K562 (cell line): Measurements from ENCODE around the gene CDYL. TPM values are rescaled to one million over a fixed set of nuclear protein-coding genes. Genes with fewer than 3 reads are reported as not detected.

Source experiments
- ATF6 ChIP-seq: sonication (generic); formaldehyde crosslinking; IDR thresholded peaks from 2 replicates; pipeline ENCODE4 v1.4.0; 2020; ENCODE audit warnings: mild to moderate bottlenecking, missing genetic modification reagents
- HDAC1 ChIP-seq, 2 experiments: fragments of 450-650 bp; IDR thresholded peaks; 2 replicates each; pipeline ENCODE4 v1.6.1; 2016 to 2017; ENCODE audit warnings: inconsistent platforms in 1 of 2, mild to moderate bottlenecking in 1 of 2, moderate library complexity in 1 of 2
- MAZ ChIP-seq, 2 experiments: fragments of 450-650 bp in 1 of 2; sonication (generic) in 1 of 2; formaldehyde crosslinking; IDR thresholded peaks in 1 of 2; conservative IDR thresholded peaks in 1 of 2; 2 replicates each; pipeline versions ENCODE4 v1.4.0 to v1.5.0; 2020; ENCODE audit warnings: mild to moderate bottlenecking in 1 of 2, missing genetic modification reagents in 1 of 2
- RFX5 ChIP-seq: IDR thresholded peaks from 2 replicates; pipeline ENCODE4 v1.6.1; 2011; ENCODE audit warnings: low read depth, mild to moderate bottlenecking, improper control_type of control experiment, low read length
- RREB1 ChIP-seq: fragments of 250-450 bp; sonication (Bioruptor Pico); IDR thresholded peaks from 2 replicates; pipeline ENCODE4 v1.4.0; 2020
- ZBTB2 ChIP-seq: fragments of 450-650 bp; IDR thresholded peaks from 2 replicates; pipeline ENCODE4 v1.6.1; 2016; ENCODE audit warnings: antibody characterized with exemption
- polyA plus RNA-seq, 8 experiments: library from polyadenylated mRNA; depleted of rRNA in 4 of 8; stranded (reverse) in 5 of 8; unstranded in 3 of 8; fragments of >200 nt; fragmentation: Nextera tagmentation in 2 of 8; fragmentation: Illumina TruSeq in 1 of 8; extraction: Ambion mirVana in 2 of 8; extraction: Trizol in 1 of 8; gene quantifications; 2 replicates each; pipeline versions ENCODE4 v1.2.1 to v1.2.3, GENCODE V29; 2011 to 2014; ENCODE audit warnings: inconsistent platforms in 1 of 8, missing spikeins in 1 of 8
- total RNA-seq, 7 experiments: library from RNA; depleted of rRNA in 6 of 7; stranded (reverse); fragments of >200 nt in 6 of 7; fragmentation: Illumina TruSeq in 2 of 7; extraction: Trizol in 2 of 7; gene quantifications; 2 replicates each; pipeline versions ENCODE4 v1.2.1 to v1.2.3, GENCODE V29; 2011 to 2021; ENCODE audit warnings: low replicate concordance in 1 of 7

The CDYL gene
- total and polyA plus RNA-seq, 9 of the 15 experiments (the other 6 are each of a cell fraction or from before 2014, with no cell fraction given): 8.1 to 45.8 (median 40.8) TPM

GRCh38 chr6:4899249-4900034 is 123.2 kb downstream of the CDYL start (continued):
- TF ChIP-seq ZBTB2: no peak
- TF ChIP-seq HDAC1 (IDR thresholded peaks at IDR 0.05): no peak
- TF ChIP-seq ATF6: no peak
- no peak for TF ChIP-seq RFX5
- no peak for TF ChIP-seq RREB1 (CRISPR knock-in tag)
- no peak for TF ChIP-seq MAZ (CRISPR knock-in tag; conservative IDR thresholded peaks at IDR 0.05 in 1 of 2, IDR thresholded peaks at IDR 0.05 in 1 of 2)
